Embryonic facial prominence (tissue), 1 donor: ENCODE results near the gene OR8A1.
"Not testable (repeated sequence)": the region's sequence is repeated elsewhere in the genome, so short reads cannot be mapped to it uniquely, and the experiment has no call there.

Experiments used
- DNase-seq: peaks from one replicate; pipeline ENCODE4 v3.0.0-alpha.2; 2016; ENCODE audit errors: extremely low spot score

Gene OR8A1

DNA sequence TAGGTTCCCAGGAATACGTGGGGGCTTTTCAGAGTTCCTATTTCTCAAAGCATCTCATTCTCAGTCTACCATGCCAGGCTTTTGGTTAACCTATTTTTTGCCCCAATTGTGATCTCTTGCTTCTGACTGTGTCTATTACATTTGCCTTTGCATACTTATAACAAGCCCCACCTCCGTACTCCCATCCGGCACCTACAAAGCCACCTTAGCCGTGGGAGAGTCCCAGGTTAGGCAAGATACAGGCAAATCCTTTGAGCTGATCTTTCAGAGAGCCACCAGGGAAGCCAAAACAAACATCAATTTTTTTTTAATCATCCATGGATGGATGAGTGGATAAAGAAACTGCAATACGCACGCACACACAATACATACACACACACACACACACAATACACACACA, 22.8 kb downstream of the OR8A1 start:
- no peak for DNase-seq

- no peak for DNase-seq
Measured at GRCh38 chr11:124595302-124595701, 25.5 kb downstream of the OR8A1 start.

DNA sequence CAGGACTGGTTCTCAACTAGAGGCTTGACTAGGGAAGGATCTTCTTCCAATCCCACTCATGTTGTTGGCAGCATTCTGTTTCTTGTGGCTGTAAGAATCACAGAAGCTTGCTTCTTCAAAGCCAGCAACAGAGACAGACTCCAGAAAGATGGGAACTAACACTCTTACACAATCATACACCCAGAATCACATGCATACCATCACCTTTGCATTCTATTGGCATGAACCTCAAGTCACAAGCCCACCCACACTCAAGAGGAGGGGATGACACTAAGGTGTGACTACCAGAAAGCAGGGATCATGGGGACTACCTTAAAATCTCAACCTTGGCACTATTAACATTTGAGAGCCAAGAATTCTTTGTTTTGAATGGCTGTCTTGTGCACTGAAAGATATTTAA, 27.8 kb downstream of the OR8A1 start:
- DNase-seq = no peak

DNA sequence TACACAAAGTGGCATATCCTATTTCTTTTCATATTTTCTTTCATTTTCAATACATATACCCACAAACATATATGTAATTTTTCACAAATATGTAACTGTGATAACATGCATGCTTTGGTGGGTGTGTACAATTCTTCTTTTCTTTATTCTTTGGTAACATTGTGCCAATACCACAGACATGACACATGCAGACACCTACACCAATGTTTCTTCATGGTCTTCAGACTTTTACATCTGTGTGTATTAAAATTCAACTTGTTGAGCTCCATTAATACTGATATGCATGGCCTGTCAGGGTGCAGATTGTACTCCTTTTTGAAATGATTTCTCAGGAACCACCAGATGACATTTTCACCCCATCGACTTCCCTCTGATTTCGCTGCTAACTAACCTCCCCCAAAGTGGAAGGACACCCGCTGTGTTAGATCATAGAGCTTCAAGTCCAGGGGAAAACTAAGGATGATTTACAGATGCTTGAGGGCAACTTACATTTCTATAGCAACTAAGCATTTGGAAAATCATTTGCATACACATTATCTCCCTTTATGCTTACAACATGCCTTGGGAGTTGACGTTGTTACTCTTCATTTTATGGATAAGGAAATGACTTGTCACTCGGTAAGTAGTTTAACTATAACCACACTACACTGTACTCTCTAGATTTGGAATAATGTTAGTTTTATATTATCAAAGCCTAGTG, 31.0 kb downstream of the OR8A1 start:
- DNase-seq = no peak

GRCh38 chr11:124602193-124602592, 32.4 kb downstream of the OR8A1 start:
- no peak for DNase-seq

DNA sequence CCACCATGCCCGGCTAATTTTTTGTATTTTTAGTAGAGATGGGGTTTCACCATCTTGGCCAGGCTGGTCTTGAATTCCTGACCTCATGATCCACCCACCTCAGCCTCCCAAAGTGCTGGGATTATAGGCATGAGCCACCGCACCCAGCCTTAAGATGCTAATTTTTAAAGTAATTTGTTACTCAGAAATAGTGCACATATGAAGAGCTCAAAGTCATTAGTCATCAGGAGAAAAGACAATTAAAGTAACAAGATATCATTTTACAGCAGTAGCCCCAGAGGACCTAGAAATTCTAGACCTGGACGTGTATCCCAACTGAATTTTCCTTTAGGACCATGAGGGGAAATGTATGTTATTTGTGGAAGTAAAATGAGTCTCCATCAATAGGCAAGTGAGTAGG, 32.9 kb downstream of the OR8A1 start:
- DNase-seq = not testable (repeated sequence)

DNA sequence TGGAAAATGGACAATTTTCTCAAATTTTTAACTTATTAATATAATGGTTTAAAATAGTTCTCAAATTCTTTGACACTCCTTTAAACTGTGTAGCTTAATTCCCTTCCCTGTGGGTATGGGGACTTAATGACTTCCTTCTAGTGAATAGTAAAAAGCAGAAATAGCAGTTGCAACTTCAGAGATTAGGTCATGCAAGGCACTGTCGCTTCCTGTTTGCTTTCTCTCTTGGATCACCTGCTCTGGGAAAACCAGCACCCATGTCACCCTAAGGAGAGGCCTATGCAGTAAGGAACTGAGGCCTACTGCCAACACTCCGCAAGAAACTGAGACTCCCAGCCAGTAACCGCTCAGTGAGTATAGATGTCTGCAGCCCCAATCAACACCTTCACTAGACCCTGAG, 35.9 kb downstream of the OR8A1 start:
- DNase-seq = no peak

DNA sequence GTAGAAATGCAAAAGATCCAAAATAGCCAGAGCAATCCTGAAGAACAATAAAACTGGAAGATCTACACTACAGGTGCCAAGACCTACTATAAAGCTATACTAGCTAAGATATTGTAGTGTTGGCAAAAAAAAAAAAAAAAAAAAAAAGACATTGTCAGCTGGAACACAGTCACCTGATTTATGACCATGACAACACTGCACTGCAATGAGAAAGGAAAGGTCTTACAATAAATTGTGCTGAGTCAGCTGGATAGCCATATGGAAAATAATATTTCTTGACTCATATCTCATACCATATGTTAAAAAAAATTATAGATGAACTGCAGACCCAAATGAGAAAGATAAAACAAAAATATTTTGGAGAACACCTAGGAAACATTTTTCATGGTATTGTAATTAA, 38.4 kb downstream of the OR8A1 start:
- no peak for DNase-seq

GRCh38 chr11:124610295-124610694, 40.5 kb downstream of the OR8A1 start:
- DNase-seq = no peak

DNA sequence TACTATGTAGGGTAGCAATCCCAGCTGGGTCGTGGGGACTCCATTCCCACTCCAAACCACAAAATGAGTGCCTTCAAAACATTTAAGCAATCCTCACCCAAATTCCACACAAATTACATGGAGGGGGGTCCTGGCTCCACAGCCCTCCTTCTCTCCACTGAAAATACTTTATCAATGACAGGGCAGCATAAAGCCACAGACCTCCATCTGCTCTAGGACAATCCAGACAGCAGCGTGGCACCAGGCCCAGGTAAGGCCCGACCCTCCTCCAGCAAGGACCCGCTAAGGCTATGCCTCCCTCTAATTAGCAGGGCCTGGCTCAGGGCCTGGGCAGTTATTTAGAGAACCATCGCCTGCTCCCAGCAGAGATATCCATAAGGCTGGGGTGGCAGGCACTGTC, 41.3 kb downstream of the OR8A1 start, which contains the start of gene PANX3:
TSS of gene PANX3 (plus strand) at position 365 of the 400 bp plus-strand sequence. CDS start 129 bp downstream, outside the sequence.
- no peak for DNase-seq

DNA sequence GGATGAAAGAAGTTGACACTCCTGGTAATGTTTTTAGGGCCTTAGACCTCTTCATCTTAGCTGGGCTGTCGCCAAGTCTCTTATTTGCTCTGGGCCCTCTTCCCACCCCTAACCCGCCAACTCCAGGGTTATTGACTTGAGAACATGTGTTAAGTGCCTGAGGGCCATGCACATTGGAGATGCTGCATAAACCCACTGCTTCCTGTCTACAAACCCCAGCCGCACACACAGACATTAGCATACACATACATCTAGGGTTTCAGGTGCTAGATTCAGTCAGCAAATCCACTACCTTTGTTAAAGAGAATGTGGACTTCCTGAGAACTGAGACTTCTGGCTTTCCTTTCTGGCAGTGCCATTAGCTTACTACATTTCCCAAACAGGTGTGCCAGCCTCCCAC, 42.2 kb downstream of the OR8A1 start:
- DNase-seq = no peak

- DNase-seq = no peak
Measured at GRCh38 chr11:124612567-124613246, 42.9 kb downstream of the OR8A1 start.

GRCh38 chr11:124618863-124619262, 49.1 kb downstream of the OR8A1 start:
- DNase-seq = no peak
